ENCODE results near the gene EVX1.

Gene EVX1

DNA sequence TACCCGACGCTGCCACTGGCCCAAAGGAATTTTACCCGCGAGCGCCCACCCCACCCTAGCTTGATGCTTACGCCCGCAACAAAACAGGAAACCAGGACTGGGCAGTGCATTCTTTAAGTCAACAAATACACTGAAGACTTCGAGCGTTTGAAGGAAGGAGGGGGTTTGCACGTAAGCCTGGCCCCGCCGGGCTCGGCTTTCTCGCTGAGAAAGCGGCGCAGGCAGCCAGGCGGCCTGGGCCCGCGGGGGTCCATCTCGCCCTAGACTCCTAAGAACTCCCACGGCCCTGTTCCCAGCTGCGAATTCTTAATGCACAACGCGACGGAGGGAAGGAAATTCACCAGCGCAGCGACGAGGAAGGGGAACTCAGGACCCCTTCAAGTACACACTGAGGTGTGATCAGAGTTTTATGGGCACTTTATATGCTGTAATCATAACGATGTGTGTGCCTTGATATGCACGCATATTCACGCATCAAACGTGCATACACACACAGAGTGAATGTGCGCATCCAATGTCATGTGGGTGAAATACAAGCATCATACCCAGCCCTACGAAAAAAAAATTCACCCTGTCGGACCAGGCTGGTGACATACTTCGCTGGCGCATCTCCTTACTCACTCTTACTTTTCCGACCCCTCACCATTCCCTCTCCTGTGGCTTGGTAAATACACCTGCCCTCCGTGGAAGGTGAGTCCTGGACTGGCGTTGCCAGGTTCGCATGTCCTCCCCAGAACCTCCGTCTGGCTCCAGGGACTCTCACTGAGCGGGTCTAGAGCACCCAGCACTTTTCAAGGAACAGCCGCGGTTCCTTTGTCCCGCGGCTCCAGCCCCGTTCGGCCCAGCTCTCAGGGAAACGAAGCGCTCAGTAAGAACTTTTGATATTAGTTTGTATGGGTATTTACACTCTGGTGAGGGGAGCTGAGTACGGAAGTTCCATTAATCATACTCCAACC, 37.0 kb upstream of the EVX1 start:
- no peak for DNase-seq

DNA sequence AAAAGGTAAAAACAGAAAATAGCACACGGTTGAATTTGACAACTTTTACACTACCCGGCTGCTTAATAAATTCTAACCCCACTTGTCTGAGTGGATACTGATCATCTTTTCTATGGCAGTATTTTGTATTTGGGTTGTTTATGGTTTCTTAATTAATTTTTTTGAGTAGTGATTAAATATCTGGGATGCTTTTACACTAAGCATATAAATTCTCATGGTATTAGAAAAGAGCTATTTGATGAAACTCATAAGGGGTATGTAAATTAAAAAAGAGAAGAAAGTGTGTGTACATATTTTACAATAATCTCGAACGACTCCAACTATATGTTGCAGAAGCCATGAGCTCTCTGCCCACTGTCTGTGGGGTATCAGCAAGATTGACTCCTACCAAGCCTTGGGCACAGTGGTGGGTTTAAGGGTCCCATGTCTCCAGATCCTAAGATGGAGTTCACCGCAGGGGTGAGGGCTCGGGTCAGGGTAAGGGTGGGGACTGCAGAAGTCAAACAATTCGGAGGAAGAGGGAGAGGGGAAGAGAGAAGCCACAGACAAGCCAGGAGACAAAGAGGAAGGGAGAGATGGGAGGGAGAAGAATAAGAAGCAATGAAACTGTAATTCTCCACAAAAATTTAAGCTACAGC, 35.1 kb upstream of the EVX1 start:
- DNase-seq: no peak

DNA sequence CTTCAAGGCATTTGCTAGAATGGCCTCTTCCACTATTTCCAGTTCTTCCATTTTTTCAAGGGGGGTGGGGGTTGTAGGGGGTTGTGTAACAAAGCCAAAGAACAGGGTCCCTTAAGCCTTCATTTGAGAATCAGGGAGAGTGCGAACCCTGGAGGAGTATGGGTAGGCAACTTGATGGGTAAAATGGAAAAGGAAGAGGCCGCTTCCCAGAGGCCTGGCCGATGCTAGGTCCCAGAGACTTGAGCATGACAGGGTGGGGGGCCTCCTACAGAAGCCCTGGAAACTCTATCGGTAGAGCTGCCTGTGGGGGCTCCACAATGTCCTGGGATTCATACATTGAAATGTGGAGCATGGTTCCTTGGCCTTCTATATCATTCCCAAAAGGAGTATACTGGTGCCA, 33.6 kb upstream of the EVX1 start:
- DNase-seq: no peak

GRCh38 chr7:27209933-27210440, 32.6 kb upstream of the EVX1 start:
- DNase-seq: no peak

DNA sequence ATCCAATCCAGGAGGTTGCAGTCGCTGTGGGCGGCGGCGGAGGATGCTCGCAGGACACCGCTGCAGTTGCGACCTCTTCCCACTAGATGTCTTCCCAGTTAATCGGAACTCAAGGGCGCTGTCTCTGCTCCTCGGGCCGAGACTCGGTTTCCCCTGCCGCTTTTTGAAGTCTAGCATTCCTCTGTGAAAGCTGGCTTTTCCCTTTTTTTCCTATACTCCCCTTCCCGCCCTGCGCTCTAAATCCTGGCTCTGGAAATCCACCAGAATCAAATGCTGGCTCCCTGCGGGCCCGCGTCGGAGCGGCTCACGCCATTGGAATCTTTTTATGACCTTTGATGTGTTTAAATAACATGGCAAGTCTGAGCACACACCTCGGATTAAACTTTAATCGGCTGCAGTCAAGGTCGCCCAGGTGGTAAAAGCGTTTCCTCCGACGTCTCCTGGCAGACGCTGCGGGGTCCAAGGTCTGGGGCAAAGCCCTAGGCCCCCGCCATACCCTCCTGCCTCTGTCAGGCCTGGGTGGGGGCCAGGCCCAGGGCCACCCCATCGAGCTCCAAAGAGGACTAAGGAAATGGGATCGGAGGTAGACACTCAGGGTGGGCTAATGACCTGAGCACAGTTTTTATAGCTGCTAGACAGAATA, 32.0 kb upstream of the EVX1 start:
- no peak for DNase-seq

DNA sequence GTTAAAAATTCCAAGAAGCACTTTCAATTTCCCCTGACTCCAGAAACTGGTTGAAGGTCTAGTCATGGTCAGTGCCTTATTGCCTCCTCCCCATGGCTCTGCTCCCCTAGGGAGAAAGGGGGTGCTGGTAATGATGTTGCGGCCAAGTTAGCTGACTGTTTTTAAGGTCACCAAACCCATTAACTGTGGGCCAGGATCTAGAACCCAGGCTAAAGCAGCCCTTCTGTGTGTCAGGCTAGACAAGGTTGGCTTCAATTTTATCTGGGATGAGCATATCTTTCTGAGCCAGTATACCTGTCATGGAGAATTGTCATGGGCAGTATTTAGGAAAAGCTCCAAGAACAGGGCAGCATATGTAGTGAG, 31.5 kb upstream of the EVX1 start:
- no peak for DNase-seq

DNA sequence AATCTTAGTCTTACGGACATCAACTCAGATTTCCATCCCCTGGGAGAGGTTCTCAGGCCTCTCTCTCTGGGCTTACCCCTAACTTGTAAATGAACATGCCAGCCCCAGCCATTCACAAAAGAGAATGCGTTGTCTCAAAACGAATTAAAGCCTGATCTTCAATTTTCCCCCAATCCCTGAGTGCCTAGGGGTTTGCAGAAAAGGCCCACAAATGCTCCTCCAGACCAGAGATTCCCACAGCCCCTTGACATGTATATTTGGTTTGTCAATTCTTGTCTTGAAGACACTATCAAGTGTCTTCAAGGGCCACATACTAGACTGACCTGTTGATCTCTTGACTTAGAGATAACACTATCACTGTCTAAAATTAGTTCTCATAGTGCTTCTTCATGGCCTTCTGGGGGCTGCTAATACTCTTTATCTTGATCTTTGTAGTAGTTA, 30.8 kb upstream of the EVX1 start:
- DNase-seq: no peak

GRCh38 chr7:27212497-27213432, 29.8 kb upstream of the EVX1 start:
- DNase-seq: no peak

DNA sequence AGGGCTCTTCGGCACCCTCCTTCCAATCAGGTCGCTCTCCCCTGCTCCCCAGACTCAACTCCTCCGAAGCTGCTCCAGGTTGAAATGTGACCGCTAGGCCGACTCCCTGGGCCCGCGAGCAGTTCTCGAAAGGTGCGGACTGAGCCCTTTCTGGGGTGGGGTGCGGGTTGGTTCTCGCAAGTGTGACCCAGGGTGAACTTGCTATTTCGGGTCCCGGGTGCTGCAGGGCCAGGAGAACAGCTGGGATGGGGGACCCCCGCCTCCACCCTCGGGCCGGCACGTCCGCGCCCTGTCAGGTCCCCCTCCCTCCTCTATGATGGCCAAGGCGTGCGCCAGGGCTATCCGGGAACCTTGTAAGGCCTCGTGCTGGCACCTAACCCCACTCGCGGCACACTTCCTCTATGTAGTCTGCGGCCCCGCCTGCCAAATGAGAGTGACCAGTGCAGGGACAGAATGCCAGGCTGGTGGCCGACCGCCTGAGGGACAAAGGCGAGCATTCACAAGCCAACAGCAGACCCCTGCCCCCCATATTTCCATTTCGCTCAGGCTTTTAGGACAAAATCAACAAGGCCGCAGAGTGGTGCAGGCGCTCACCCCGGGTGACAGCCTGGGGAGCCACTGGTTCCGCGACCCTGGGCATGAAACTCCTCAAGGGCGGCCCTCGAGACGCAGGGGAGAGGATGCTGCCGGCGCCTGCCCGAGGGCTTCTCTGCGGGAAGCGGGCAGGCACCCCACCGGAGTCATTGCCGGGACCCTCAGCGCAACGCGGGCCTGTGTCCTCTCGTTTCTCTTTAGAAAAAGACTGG, 29.0 kb upstream of the EVX1 start:
- no peak for DNase-seq

DNA sequence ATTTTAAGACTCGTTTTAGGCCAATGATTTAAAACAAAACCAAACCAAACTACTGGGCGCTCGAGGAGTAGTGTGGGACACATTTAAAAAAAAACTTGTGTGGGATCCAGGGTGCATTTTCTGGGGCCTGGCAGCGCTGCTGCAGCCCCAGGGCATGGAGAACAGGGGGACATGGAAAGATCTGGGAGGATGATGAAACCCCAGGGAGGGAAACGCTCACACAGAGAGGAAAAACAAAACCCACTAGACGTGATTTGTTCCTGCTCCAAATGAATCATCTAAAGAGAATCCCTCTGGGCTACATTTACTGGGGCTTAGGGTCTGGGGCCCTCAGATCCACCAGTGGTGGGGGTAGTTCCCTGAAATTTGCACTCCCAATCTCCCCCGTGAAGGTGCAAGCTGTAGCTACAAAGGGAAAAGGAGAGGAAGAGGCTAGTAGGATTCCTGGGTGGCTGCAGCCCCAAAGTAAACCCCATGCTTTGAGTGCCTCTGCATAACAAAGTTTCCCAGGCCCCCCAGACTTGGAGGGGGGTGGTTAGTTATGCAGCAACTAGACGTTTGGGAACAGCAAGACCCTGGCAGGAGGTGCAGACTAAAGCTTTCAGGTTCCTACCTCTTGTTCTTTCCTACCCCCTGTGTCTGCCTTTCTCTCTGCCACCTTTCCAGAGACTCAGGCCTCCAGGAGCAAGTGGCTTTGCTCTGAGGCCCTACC, 28.2 kb upstream of the EVX1 start:
- DNase-seq: no peak

DNA sequence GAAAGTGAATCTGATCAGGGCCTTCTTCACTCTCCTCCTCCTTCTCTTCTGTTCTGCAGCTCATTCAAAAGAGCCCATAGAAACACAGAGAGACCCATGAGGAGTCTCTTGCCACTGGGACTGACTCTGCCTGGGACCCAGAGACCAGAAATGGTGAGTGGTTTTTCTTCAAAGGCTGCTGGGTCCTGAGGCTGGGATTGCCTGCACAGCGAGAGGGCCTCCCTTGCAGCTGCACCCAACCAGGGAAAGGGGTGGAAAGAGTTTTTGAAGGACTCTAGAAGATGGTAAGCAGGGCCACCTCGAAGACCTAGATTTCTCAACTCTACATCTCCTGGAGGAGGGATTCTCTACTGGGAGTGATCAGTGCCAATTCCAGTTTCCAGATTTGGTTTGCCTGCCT, 27.2 kb upstream of the EVX1 start:
- no peak for DNase-seq

DNA sequence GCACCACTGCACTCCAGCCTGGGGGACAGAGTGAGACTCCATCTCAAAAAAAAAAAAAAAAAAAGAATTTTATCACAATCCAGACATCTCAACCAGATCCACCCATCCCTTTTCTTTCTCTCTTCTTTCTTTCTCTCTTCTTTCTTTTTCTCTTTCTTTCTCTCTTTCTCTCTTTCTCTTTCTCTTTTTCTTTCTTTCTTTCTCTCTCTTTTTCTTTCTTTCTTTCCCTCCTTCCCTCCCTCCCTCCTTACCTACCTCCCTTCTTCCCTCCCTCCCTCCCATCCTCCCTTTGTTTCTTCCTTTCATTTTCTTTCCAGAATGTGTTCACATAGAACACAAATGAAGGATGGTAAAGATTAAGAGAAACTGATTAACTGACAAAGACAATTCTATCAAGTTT, 24.7 kb upstream of the EVX1 start:
- no peak for DNase-seq

DNA sequence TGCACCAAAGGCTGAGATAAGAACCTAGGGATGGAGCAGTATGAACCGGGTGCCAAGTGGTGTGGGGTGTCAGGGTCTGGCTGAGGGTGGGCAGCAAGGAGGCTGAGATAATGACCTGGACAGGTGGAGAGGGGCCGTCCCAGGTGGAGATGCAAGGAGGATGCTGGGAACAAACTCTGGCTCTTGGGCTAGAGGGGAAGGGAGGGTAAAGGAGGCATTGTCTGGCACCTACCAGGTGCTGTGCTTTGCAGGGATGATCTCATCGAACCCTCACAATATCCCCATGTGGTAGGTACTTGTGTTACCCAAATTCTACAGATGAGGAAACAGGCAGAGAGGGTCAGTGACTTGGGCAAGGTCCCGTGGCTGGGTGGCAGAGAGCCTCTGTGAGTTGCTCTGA, 22.8 kb upstream of the EVX1 start:
- no peak for DNase-seq

- DNase-seq: no peak
These were observed 22.1 kb upstream of the EVX1 start for GRCh38 chr7:27220440-27220955.

GRCh38 chr7:27221201-27221797, 21.3 kb upstream of the EVX1 start:
- DNase-seq: no peak

GRCh38 chr7:27223941-27224575, 18.5 kb upstream of the EVX1 start:
- no peak for DNase-seq

- no peak for DNase-seq
These were observed 17.3 kb upstream of the EVX1 start for GRCh38 chr7:27224983-27225934.

- DNase-seq: no peak
These were observed 13.2 kb upstream of the EVX1 start for GRCh38 chr7:27229448-27229847.
